Measurements from ENCODE around the gene POGZ.

- TF ChIP-seq, protein P1, sequence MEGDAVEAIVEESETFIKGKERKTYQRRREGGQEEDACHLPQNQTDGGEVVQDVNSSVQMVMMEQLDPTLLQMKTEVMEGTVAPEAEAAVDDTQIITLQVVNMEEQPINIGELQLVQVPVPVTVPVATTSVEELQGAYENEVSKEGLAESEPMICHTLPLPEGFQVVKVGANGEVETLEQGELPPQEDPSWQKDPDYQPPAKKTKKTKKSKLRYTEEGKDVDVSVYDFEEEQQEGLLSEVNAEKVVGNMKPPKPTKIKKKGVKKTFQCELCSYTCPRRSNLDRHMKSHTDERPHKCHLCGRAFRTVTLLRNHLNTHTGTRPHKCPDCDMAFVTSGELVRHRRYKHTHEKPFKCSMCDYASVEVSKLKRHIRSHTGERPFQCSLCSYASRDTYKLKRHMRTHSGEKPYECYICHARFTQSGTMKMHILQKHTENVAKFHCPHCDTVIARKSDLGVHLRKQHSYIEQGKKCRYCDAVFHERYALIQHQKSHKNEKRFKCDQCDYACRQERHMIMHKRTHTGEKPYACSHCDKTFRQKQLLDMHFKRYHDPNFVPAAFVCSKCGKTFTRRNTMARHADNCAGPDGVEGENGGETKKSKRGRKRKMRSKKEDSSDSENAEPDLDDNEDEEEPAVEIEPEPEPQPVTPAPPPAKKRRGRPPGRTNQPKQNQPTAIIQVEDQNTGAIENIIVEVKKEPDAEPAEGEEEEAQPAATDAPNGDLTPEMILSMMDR (IDR thresholded peaks at IDR 0.05), result no peak
- TF ChIP-seq EP300 (IDR thresholded peaks at IDR 0.05) (no peak), POLR2A (IDR thresholded peaks at IDR 0.05) (no peak), POLR2AphosphoS5 (IDR thresholded peaks at IDR 0.05) (peak; percentile 33)
These were observed 87.8 kb downstream of the POGZ start for GRCh38 chr1:151371370-151372057.

Measured in gastroesophageal sphincter (tissue), 3 donors.